CD4-positive, CD25-positive, alpha-beta regulatory T cell (primary cell): ENCODE measurements around the gene SH3BP1. TPM values are rescaled to one million over a fixed set of nuclear protein-coding genes. Genes with fewer than 3 reads are reported as not detected.
A peak's percentile ranks its signal among the peaks of the same experiment; 100 is the strongest.
"Not testable (repeated sequence)": the region's sequence is repeated elsewhere in the genome, so short reads cannot be mapped to it uniquely, and the experiment has no call there.

Source experiments
- ATAC-seq, 2 donors: fragments of 150-1000 bp; cut with Tn5 transposase; one replicate each; pipeline ENCODE4 v1.10.0; 2021; ENCODE audit warnings: low read depth in 2 of 2, moderate number of reproducible peaks in 2 of 2, moderate library complexity in 1 of 2
- DNase-seq, 3 donors: peaks; one replicate each; pipeline versions ENCODE4 v3.0.0 to v3.0.0-alpha.2; 2012 to 2022; ENCODE audit warnings: mixed read lengths in 1 of 3
- H3K27ac ChIP-seq: one replicate; pipeline ENCODE4 v1.7.0; 2013; ENCODE audit warnings: mild to moderate bottlenecking, low read length; ENCODE audit not compliant: insufficient read depth, poor library complexity, severe bottlenecking
- H3K27me3 ChIP-seq: one replicate; pipeline ENCODE4 v1.7.0; 2013; ENCODE audit warnings: low read length; ENCODE audit not compliant: control insufficient read depth, insufficient read depth
- H3K36me3 ChIP-seq: one replicate; pipeline ENCODE4 v1.7.0; 2013; ENCODE audit warnings: mild to moderate bottlenecking, low read length, moderate library complexity; ENCODE audit not compliant: control insufficient read depth, insufficient read depth
- H3K4me1 ChIP-seq: 2 replicates; pipeline ENCODE4 v1.7.0; 2013; ENCODE audit warnings: mild to moderate bottlenecking, low read length; ENCODE audit not compliant: insufficient read depth, control insufficient read depth, poor library complexity, severe bottlenecking
- H3K4me3 ChIP-seq: one replicate; pipeline ENCODE4 v1.7.0; 2013; ENCODE audit warnings: low read depth, mild to moderate bottlenecking, low read length, moderate library complexity
- H3K9me3 ChIP-seq, 2 experiments: 1 replicate in 1 of 2; 2 replicates in 1 of 2; pipeline ENCODE4 v1.7.0; 2013; ENCODE audit warnings: low read length in 2 of 2, mild to moderate bottlenecking in 1 of 2, moderate library complexity in 1 of 2; ENCODE audit not compliant: control insufficient read depth in 2 of 2
- H3K27ac Mint-ChIP-seq, 3 donors: one replicate each; pipeline ENCODE4 v1.8.0; 2020 to 2022; ENCODE audit warnings: mild to moderate bottlenecking in 3 of 3, mixed read lengths in 3 of 3, moderate library complexity in 2 of 3
- H3K27me3 Mint-ChIP-seq: one replicate; pipeline ENCODE4 v1.8.0; 2022; ENCODE audit warnings: mild to moderate bottlenecking, mixed read lengths
- H3K36me3 Mint-ChIP-seq: one replicate; pipeline ENCODE4 v1.8.0; 2020; ENCODE audit warnings: mixed read lengths
- H3K4me1 Mint-ChIP-seq, 4 donors: one replicate each; pipeline ENCODE4 v1.8.0; 2020 to 2022; ENCODE audit warnings: mixed read lengths in 4 of 4, mild to moderate bottlenecking in 1 of 4
- H3K4me3 Mint-ChIP-seq, 4 donors: one replicate each; pipeline ENCODE4 v1.8.0; 2020 to 2022; ENCODE audit warnings: mild to moderate bottlenecking in 4 of 4, mixed read lengths in 4 of 4, moderate library complexity in 3 of 4
- H3K9me3 Mint-ChIP-seq, 7 donors: one replicate each; pipeline ENCODE4 v1.8.0; 2020 to 2022; ENCODE audit warnings: mixed read lengths in 7 of 7, mild to moderate bottlenecking in 3 of 7, moderate library complexity in 2 of 7
- polyA plus RNA-seq, 4 donors: library from polyadenylated mRNA; unstranded; fragments of 300-500 nt; fragmentation: Illumina TruSeq; gene quantifications; one replicate each; pipeline ENCODE4 v1.2.3, GENCODE V29; 2021
- total RNA-seq: library from RNA; stranded (reverse); gene quantifications from one replicate; pipeline ENCODE4 v1.2.3, GENCODE V29; 2022

Gene SH3BP1
- total and polyA plus RNA-seq, 5 donors from 2014 or later, result 10.1 to 126 (median 17.2) TPM

DNA sequence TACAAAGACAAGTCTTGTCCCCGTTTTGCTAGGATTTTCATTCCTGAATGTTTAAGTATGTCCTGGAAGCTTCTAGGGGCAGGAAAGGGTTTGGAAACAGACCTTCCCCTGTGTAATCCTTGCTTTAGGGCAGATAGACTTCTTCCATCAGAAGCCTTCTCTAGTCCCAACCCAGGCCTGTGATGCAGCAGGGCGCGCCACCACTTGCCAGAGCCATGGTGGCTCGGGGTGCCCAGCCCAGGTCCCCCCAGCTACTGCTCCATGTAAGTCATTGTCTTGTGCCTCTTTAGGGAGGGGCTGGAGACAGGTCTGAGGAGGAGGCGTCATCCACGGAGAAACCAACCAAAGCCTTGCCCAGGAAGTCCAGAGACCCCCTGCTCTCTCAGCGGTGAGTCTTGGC, 50.9 kb downstream of the SH3BP1 start:
- Histone ChIP-seq H3K36me3 (peaks cover 54% of the 10 kb centered on the region), H3K4me3 (no peak overlapping the region), H3K27me3 (no peaks in the 10 kb centered on the region), H3K4me1 (peaks cover 21% of the 10 kb centered on the region), H3K27ac (no peak overlapping the region), H3K9me3 (no peaks in the 10 kb centered on the region)
- peaks cover 4 to 30% (median 22%) of the 10 kb centered on the region in 4 donors for H3K4me1 Mint-ChIP-seq
- H3K9me3 Mint-ChIP-seq, result no peaks in the 10 kb centered on the region
- DNase-seq (no peak), ATAC-seq (no peak)
- peaks cover 29% of the 10 kb centered on the region for H3K36me3 Mint-ChIP-seq
- peak overlapping the region in 1 of 3 donors; percentile 20 for H3K27ac Mint-ChIP-seq
- H3K27me3 Mint-ChIP-seq, result peaks cover 3% of the 10 kb centered on the region
- peak overlapping the region in 1 of 4 donors; percentile 58 for H3K4me3 Mint-ChIP-seq

DNA sequence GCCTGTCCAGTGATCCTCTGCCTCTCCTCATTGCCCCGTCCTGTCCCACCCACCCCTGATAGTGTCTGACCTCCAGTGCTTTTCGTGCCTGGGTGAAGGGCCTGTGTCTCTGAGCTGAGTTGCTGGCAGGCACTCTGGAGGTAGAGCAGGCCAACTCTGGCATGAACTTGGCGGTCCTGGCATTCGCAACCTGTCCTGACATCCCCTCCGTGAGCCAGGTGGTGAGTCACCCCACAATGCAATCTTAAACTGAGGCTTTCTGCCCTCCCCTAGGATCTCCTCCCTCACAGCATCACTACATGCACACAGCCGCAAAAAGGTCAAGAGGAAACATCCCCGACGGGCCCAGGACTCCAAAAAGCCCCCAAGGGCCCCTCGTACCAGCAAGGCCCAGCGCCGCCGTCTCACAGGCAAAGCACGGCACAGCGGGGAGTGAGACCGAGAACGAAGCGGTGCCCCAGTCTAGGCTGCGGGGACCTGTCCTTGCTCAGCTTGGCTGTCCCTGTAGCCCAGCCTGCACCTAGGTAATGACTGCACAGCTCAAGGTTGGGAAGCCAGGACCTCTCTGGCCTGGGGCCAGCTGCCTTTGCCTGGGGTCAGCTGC, 51.5 kb downstream of the SH3BP1 start:
- peaks cover 16% of the 10 kb centered on the region for H3K4me1 ChIP-seq
- Mint-ChIP-seq H3K27ac (no peak overlapping the region), H3K36me3 (peaks cover 29% of the 10 kb centered on the region), H3K4me3 (peak overlapping the region in 1 of 4 donors; percentile 38), H3K9me3 (no peaks in the 10 kb centered on the region), H3K27me3 (no peaks in the 10 kb centered on the region), H3K4me1 (peaks cover 2 to 32% (median 20%) of the 10 kb centered on the region in 4 donors)
- H3K27ac ChIP-seq, result no peak overlapping the region
- no peak overlapping the region for H3K4me3 ChIP-seq
- H3K27me3 ChIP-seq, result no peaks in the 10 kb centered on the region
- no peak for ATAC-seq
- no peak for DNase-seq
- peaks cover 54% of the 10 kb centered on the region for H3K36me3 ChIP-seq
- no peaks in the 10 kb centered on the region for H3K9me3 ChIP-seq

- Histone ChIP-seq H3K4me1 (peaks cover 4% of the 10 kb centered on the region), H3K27me3 (no peaks in the 10 kb centered on the region), H3K27ac (no peak overlapping the region), H3K36me3 (peaks cover 54% of the 10 kb centered on the region), H3K4me3 (no peak overlapping the region), H3K9me3 (no peaks in the 10 kb centered on the region)
- H3K9me3 Mint-ChIP-seq, result no peaks in the 10 kb centered on the region
- H3K36me3 Mint-ChIP-seq, result peaks cover 29% of the 10 kb centered on the region
- H3K4me1 Mint-ChIP-seq, result peaks cover 0 to 27% (median 12%) of the 10 kb centered on the region in 4 donors
- peak overlapping the region; percentile 44 to 88 (median 79) for H3K27ac Mint-ChIP-seq
- ATAC-seq (no peak), DNase-seq (no peak)
- H3K4me3 Mint-ChIP-seq, result peak overlapping the region in 1 of 4 donors; percentile 21
- H3K27me3 Mint-ChIP-seq, result no peaks in the 10 kb centered on the region
These were observed 53.3 kb downstream of the SH3BP1 start for GRCh38 chr22:37692627-37693285.

GRCh38 chr22:37694131-37694530, 54.7 kb downstream of the SH3BP1 start:
- not testable (repeated sequence) for H3K9me3 Mint-ChIP-seq, H3K27me3 ChIP-seq, H3K27ac Mint-ChIP-seq, H3K27ac ChIP-seq, H3K9me3 ChIP-seq, DNase-seq, ATAC-seq, H3K4me1 ChIP-seq, H3K4me3 ChIP-seq, H3K4me3 Mint-ChIP-seq, H3K27me3 Mint-ChIP-seq
- H3K36me3 ChIP-seq, result peaks cover 43% of the 10 kb centered on the region
- Mint-ChIP-seq H3K36me3 (peaks cover 23% of the 10 kb centered on the region), H3K4me1 (peaks cover 0 to 20% (median 5%) of the 10 kb centered on the region in 4 donors)

DNA sequence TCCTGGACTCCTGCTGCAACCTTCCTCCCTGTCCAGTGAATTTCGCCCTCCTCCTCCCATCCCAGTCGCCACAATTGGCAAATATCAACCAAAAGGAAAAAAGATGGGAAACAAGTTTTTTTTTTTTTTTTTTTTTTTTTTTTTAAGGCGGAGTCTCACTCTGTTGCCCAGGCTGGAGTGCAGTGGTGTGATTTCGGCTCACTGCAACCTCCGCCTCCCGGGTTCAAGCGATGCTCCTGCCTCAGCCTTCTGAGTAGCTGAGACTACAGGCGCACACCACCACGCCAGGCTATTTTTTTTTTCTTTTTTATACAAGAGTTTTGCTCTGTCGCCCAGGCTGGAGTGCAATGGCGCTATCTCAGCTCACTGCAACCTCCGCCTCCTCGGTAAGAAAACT, 56.8 kb downstream of the SH3BP1 start:
- H3K27me3 Mint-ChIP-seq, ATAC-seq, H3K27ac Mint-ChIP-seq: not testable (repeated sequence)

DNA sequence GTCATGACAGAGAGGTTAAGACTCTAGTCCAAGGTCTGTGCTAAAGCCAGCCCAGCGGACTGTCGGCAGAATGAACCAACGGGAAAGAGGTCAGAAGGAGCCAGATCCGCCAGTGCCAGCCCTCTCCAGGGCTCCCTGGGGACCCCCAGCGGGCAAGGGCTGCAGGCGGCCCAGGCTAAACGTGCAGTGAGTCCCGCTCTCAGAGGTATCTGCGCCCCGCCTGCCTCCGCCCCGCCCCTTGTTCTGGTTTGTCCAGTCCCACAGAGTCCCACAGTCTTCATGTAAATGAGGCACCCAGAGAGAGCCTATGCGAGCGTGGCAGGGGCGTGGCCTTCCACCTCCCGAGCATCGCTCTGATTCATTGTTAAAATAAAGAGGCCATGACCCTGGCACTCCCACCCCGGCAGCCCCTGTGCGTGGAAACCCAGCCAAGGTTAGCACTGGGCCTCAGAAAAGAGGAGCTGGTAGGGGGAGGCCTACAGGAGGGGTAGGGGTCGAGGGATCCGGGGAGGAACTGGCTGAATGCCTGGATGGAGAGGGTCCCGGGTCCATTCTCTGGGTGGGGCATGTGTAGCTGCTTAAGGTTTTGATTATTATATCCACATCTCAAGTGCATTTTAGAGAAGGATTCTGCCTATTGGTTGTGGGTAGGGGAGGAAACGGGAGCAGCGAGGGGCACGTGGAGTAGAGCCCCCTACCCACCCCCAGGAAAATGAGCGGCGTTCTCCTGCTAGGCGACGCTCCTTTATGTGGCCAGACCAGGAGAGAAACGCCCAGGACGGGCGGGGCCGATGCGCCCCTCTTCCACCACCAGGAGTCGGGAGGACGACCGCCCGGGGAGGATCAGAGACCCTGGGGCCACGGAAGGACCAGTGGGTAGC, 57.4 kb downstream of the SH3BP1 start, which contains the start of gene TRIOBP:
Gene TRIOBP (plus strand): TSS at position 392 of the 881 bp plus-strand sequence. CDS start 4,318 bp downstream, outside the sequence.
- DNase-seq, result peak; percentile 70 to 90 (median 73)
- peak within 1 kb of the TSS in 1 of 3 donors; percentile 68 for H3K27ac Mint-ChIP-seq

More for the DNA sequence above, 56.8 kb downstream of the SH3BP1 start:
- peaks cover 26% of the 10 kb centered on the region for H3K36me3 ChIP-seq
- Mint-ChIP-seq H3K4me1 (peaks cover 0 to 17% (median 5%) of the 10 kb centered on the region in 4 donors), H3K4me3 (peak overlapping the region in 2 of 4 donors; percentile 4 to 41), H3K36me3 (peaks cover 16% of the 10 kb centered on the region)
- H3K4me1 ChIP-seq, H3K27me3 ChIP-seq, H3K27ac ChIP-seq, H3K9me3 ChIP-seq, DNase-seq, H3K9me3 Mint-ChIP-seq, H3K4me3 ChIP-seq: not testable (repeated sequence)

DNA sequence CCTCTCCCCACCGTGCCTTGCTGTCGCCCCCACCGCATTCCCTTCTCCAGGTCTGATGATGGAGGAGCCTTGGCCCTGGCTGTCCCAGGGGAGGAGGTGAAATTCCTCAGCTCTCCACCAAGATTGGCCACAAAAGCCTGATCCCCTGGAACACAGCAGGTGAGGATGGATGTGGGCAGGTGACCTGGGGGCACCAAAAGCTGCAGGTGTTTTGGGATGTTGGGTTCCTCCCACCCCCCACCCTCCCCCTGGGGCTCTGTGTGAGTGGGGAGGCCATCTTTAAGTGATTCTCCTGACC, 58.0 kb downstream of the SH3BP1 start:
- Mint-ChIP-seq H3K9me3 (no peaks in the 10 kb centered on the region), H3K27ac (no peak overlapping the region), H3K4me1 (peaks cover 0 to 17% (median 5%) of the 10 kb centered on the region in 4 donors), H3K27me3 (no peaks in the 10 kb centered on the region), H3K36me3 (peaks cover 13% of the 10 kb centered on the region), H3K4me3 (no peak overlapping the region)
- Histone ChIP-seq H3K36me3 (peaks cover 16% of the 10 kb centered on the region), H3K9me3 (no peaks in the 10 kb centered on the region), H3K4me3 (no peak overlapping the region), H3K27ac (no peak overlapping the region), H3K4me1 (no peaks in the 10 kb centered on the region), H3K27me3 (no peaks in the 10 kb centered on the region)
- DNase-seq, result no peak
- ATAC-seq, result no peak

More for the DNA sequence above, 57.4 kb downstream of the SH3BP1 start, which contains the start of gene TRIOBP:
- H3K27ac ChIP-seq, result no peak within 1 kb of the TSS
- no peak within 1 kb of the TSS for H3K4me3 ChIP-seq
- no peaks in the 10 kb centered on the region for H3K27me3 ChIP-seq
- Mint-ChIP-seq H3K4me1 (peaks cover 0 to 17% (median 5%) of the 10 kb centered on the region in 4 donors), H3K9me3 (no peaks in the 10 kb centered on the region), H3K4me3 (peak within 1 kb of the TSS; percentile 4 to 79 (median 30)), H3K27me3 (no peaks in the 10 kb centered on the region), H3K36me3 (peaks cover 16% of the 10 kb centered on the region)
- H3K9me3 ChIP-seq, result no peaks in the 10 kb centered on the region
- peaks cover 20% of the 10 kb centered on the region for H3K36me3 ChIP-seq
- peak; percentile 87 to 96 for ATAC-seq
- H3K4me1 ChIP-seq, result no peaks in the 10 kb centered on the region
